Measurements from ENCODE around the gene OGDHL. TPM values are rescaled to one million over a fixed set of nuclear protein-coding genes. Genes with fewer than 3 reads are reported as not detected.

Gene OGDHL
- total RNA-seq, 1 experiment from 2014 or later: 22.6 TPM

DNA sequence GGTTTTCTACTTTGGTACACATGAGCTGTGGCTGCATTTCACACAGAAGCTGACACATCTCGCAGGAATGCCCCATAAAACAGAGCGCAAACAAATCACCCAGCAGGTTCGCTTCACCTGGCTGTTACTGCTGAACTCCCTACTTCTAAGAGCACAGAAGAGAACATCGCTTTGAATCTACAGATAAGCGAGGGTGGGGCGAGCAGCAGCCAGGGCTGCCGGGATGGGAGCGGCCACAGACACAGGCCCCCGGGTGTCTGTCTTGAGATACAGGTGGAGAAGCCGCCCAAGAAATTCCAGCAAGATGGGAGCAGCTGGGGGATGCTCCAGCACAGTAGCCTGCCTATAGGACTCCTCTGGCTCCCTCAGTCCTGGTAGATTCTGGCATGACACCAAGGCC is 27.4 kb downstream of the OGDHL start:
- H4K20me1 ChIP-seq (ENCODE audit: control insufficient read depth, insufficient read depth, insufficient read length): no peaks in the 10 kb centered on the region
- H2AK5ac ChIP-seq (ENCODE audit: insufficient read length, low read length): no peak overlapping the region
- H4K5ac ChIP-seq (ENCODE audit: insufficient read length, low read depth, low read length): no peak overlapping the region
- WGBS (ENCODE audit: extremely low coverage, insufficient read length, low lambda C conversion rate): no CpG with 5 or more reads among the region's 10 CpGs
- DNase-seq: peak; percentile 18
- TF ChIP-seq, protein P1, sequence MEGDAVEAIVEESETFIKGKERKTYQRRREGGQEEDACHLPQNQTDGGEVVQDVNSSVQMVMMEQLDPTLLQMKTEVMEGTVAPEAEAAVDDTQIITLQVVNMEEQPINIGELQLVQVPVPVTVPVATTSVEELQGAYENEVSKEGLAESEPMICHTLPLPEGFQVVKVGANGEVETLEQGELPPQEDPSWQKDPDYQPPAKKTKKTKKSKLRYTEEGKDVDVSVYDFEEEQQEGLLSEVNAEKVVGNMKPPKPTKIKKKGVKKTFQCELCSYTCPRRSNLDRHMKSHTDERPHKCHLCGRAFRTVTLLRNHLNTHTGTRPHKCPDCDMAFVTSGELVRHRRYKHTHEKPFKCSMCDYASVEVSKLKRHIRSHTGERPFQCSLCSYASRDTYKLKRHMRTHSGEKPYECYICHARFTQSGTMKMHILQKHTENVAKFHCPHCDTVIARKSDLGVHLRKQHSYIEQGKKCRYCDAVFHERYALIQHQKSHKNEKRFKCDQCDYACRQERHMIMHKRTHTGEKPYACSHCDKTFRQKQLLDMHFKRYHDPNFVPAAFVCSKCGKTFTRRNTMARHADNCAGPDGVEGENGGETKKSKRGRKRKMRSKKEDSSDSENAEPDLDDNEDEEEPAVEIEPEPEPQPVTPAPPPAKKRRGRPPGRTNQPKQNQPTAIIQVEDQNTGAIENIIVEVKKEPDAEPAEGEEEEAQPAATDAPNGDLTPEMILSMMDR (conservative IDR thresholded peaks at IDR 0.05): no peak
- no peak overlapping the region for H3K18ac ChIP-seq (ENCODE audit: insufficient read length, low read depth, low read length)
- no peak overlapping the region for H3K27ac ChIP-seq (ENCODE audit: insufficient read length, low read depth, low read length)
- Mint-ChIP-seq H3K9me3 (no peaks in the 10 kb centered on the region), H3K4me1 (no peaks in the 10 kb centered on the region), H3K27me3 (ENCODE audit: low read depth) (no peaks in the 10 kb centered on the region), H3K36me3 (ENCODE audit: insufficient read depth in 1 of 3, low read depth in 3 of 3) (peaks cover 7 to 12% (median 11%) of the 10 kb centered on the region in 3 experiments; a peak in 5 of 7 replicates), H3K4me3 (no peak overlapping the region; a peak in 1 of 5 replicates), H3K27ac (no peak overlapping the region)
- no peak overlapping the region for H2BK120ac ChIP-seq (ENCODE audit: low read depth, low read length, poor library complexity, severe bottlenecking)
- H3K23ac ChIP-seq (ENCODE audit: insufficient read length, low read depth, low read length): no peak overlapping the region
- no peak overlapping the region for H4K8ac ChIP-seq (replicated peaks; ENCODE audit: insufficient read length, low read depth, low read length)
- no peak overlapping the region for H2BK12ac ChIP-seq (ENCODE audit: insufficient read length, low read depth, low read length)
- H4K91ac ChIP-seq (ENCODE audit: insufficient read length, low read depth, low read length): no peak overlapping the region
- H3K27me3 ChIP-seq (ENCODE audit: insufficient read depth, low read length): no peaks in the 10 kb centered on the region
- H3K9ac ChIP-seq (ENCODE audit: extremely low read depth, insufficient read length, low read length): no peak overlapping the region
- no peak overlapping the region for H2BK15ac ChIP-seq (ENCODE audit: low read depth, low read length)
- H3T11ph ChIP-seq (ENCODE audit: low read length): no peak overlapping the region
- no peak overlapping the region for H3K14ac ChIP-seq (ENCODE audit: insufficient read depth, low read length)
- H3K4me1 ChIP-seq (ENCODE audit: insufficient read depth, low read length): no peaks in the 10 kb centered on the region
- no peak overlapping the region for H2BK5ac ChIP-seq (ENCODE audit: insufficient read length, low read length)
- H3K4ac ChIP-seq (ENCODE audit: low read depth, low read length): no peak overlapping the region
- H3K79me1 ChIP-seq (ENCODE audit: insufficient read depth, low read depth, low read length, poor library complexity, severe bottlenecking): no peaks in the 10 kb centered on the region
- no peaks in the 10 kb centered on the region for H3K23me2 ChIP-seq (ENCODE audit: insufficient read length, low read depth, low read length, poor library complexity, severe bottlenecking)
- no peak overlapping the region for H2AFZ ChIP-seq (ENCODE audit: low read length)
- H3K79me2 ChIP-seq (ENCODE audit: insufficient read depth, low read length): no peaks in the 10 kb centered on the region
- H3K4me2 ChIP-seq (ENCODE audit: insufficient read depth, insufficient read length, low read length): no peak overlapping the region
- H3K9me3 ChIP-seq (ENCODE audit: control insufficient read depth, low read depth, low read length): no peaks in the 10 kb centered on the region
- H2BK20ac ChIP-seq (ENCODE audit: low read depth, low read length, poor library complexity, severe bottlenecking): no peak overlapping the region
- no peak overlapping the region for H3K56ac ChIP-seq (ENCODE audit: insufficient read length, low read depth, low read length)

All from H9 (cell line).